Measurements from ENCODE around the gene ACTRT2. TPM values are rescaled to one million over a fixed set of nuclear protein-coding genes. Genes with fewer than 3 reads are reported as not detected.

ACTRT2 gene
- total RNA-seq, 1 donor from 2014 or later = not detected

DNA sequence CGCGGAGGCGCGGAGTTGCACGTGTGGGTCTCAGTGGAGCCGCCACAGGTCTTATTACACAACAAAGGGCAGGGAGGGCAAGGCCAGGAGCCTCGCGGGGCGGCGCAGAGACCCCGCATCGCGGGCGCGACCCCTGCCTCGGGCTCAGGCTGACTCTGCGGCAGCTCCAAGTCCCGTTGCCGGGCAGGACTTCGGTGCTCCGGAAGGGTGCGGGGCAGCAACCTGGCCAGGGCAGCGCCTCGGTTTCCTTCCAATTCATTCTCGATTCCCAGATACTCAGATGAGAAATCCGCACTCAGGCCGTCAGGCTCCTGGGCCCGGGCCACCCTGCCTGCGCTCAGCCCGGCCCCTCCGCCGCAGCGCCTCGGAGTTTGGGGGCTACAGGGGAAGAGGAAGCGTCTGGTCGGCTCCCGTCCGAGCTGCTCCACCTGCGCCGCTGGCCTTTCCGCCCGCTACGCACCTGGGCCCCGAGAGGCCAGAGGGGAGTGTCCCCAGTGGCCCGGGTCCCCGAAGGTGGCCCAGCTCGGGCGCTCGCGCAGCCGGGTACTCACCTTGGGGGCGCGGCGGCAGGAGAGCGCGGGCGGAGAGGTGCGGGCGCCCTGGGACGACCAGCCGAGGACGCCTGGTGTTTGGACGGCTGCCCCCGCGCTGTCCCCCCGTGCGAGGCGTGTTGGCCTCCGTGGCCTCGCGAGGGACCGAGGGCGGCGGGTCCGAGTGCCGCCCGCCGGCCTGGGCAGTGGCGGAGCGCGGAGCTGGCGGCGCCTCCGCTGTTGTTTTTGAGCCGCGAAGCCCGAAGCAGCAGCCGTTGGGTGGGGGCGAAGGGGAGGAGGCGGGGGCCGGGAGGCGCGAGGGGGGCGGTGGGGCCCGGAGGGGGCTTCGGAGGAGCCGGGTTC lies 46.6 kb downstream of the ACTRT2 start:
- intact Hi-C loops (cut with DNase I) = no loop called here
- H3K9me3 ChIP-seq = no peaks in the 10 kb centered on the region
- no peaks in the 10 kb centered on the region for H3K36me3 ChIP-seq
- H3K4me1 ChIP-seq = peaks cover 24% of the 10 kb centered on the region
- H3K4me3 ChIP-seq = peak overlapping the region; percentile 58
- no peak for TF ChIP-seq CTCF (IDR thresholded peaks at IDR 0.05)
- ATAC-seq = peak; percentile 6 to 22
- peak; percentile 49 for DNase-seq
- peak overlapping the region; percentile 62 for H3K27ac ChIP-seq
- H3K27me3 ChIP-seq (ENCODE audit: low read depth) = peaks cover 88% of the 10 kb centered on the region

- no peak for TF ChIP-seq CTCF (IDR thresholded peaks at IDR 0.05)
Observed at GRCh38 chr1:3068564-3069431, 47.5 kb downstream of the ACTRT2 start, which contains the start of gene PRDM16. TSS of gene PRDM16 (plus strand) at chr1:3069203. CDS start at chr1:3069260, 57 bp downstream.

DNA sequence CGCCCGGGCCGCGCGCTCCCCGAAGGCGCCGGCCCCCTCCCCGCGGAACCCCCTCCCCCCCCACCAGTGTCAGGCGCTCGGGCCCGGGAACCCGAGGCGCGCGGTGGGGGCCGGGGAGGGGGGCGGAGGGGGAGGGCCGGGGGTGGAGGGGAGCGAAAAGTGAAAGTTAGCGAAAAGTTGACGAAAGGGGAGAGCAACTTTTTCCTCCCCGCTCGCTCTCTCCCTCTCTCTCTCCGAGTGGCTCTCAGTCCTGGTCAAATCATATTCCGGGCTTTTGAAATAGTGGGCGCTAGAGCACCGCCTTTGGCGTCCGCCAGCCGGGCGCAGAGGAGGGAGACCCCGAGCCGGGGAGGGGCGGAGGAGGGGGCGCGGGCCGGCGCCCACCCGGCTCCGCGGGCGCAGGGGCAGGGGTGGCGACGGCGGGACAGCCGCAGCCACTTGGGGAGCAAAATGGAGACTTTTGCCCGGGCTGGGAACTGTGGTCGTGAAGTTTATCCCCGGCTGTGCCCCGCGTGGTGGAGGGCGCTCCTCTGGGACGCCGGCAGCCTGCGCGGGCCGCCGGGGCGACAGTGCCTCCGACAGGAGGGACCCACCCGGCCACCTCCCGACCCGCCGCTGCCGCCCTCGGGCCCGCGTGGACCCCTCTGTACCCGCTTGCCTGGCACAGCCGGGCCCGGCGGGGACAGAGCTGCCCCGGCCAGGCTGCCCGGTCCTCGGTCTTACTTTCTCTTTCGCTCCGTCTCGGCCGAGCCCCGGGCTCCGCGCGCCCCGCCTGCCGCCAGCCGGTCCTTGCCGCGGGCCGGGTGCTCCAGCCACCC lies 48.4 kb downstream of the ACTRT2 start:
- TF ChIP-seq CTCF (IDR thresholded peaks at IDR 0.05) = peak; percentile 25
- DNase-seq (peak; percentile 55), ATAC-seq (peak; percentile 30 to 46)
- peaks cover 86% of the 10 kb centered on the region for H3K27me3 ChIP-seq (ENCODE audit: low read depth)
- H3K9me3 ChIP-seq = no peaks in the 10 kb centered on the region
- no peaks in the 10 kb centered on the region for H3K36me3 ChIP-seq
- intact Hi-C loops (cut with DNase I) = no loop called here
- H3K4me1 ChIP-seq = peaks cover 26% of the 10 kb centered on the region
- peak overlapping the region; percentile 76 for H3K4me3 ChIP-seq
- peak overlapping the region; percentile 84 for H3K27ac ChIP-seq

More at GRCh38 chr1:3068564-3069431, 47.5 kb downstream of the ACTRT2 start, which contains the start of gene PRDM16:
- DNase-seq (peak; percentile 60), ATAC-seq (peak; percentile 3 to 11)
- intact Hi-C loops (cut with DNase I) = no loop called here
- Histone ChIP-seq H3K36me3 (no peaks in the 10 kb centered on the region), H3K9me3 (no peaks in the 10 kb centered on the region), H3K27me3 (ENCODE audit: low read depth) (peaks cover 88% of the 10 kb centered on the region), H3K4me3 (peak within 1 kb of the TSS; percentile 76), H3K27ac (peak within 1 kb of the TSS; percentile 84), H3K4me1 (peaks cover 25% of the 10 kb centered on the region)

DNA sequence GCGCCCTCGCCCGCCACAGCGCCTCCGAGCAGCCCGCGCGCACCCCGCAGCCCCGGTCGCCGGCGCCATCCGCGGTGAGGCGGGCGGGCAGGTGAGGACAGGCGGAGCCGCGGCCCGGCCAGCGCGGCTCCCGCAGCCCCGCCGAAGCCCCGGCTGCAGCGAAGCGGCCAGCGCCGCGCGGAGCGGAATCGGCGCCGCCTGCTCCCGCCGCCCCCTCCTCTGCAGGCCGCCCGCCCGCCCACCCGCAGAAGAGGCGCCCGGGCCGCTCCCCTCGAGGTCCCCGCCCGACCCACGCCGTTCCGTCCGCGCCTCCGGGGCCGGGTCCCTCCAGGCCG lies 49.0 kb downstream of the ACTRT2 start:
- intact Hi-C loops (cut with DNase I) = no loop called here
- Histone ChIP-seq H3K4me3 (peak overlapping the region; percentile 76), H3K27me3 (ENCODE audit: low read depth) (peaks cover 86% of the 10 kb centered on the region), H3K4me1 (peaks cover 31% of the 10 kb centered on the region), H3K27ac (peak overlapping the region; percentile 76), H3K9me3 (no peaks in the 10 kb centered on the region), H3K36me3 (no peaks in the 10 kb centered on the region)
- DNase-seq (no peak), ATAC-seq (no peak)
- TF ChIP-seq CTCF (IDR thresholded peaks at IDR 0.05) = no peak

All from lower lobe of right lung (tissue), 2 donors.